Panc1 (cell line): ENCODE measurements around the gene FGFRL1. TPM values are rescaled to one million over a fixed set of nuclear protein-coding genes. Genes with fewer than 3 reads are reported as not detected.

ENCODE experiments used
- ATAC-seq: fragments of 200-7000 bp; cut with Tn5 transposase; 2 replicates; pipeline ENCODE4 v1.9.1; 2020; ENCODE audit warnings: mild to moderate bottlenecking, moderate library complexity
- BruUV-seq: library from RNA; stranded (reverse); fragments of 400-500 nt; replicated peaks from 2 replicates; lab custom pipeline; 2021; lab: Mats Ljungman, UMichigan
- CTCF ChIA-PET: fragments of 300-600 bp; sonication (Branson Sonifier 250); formaldehyde crosslinking; loops from one replicate; lab custom pipeline; 2022; ENCODE audit warnings: antibody characterized with exemption; lab: Charles Lee
- POLR2A ChIA-PET: fragments of 300-600 bp; sonication (Branson Sonifier 250); formaldehyde crosslinking; loops from one replicate; lab custom pipeline; 2022; ENCODE audit warnings: antibody characterized with exemption; lab: Charles Lee
- DNase-seq: peaks from one replicate; pipeline ENCODE4 v3.0.0-alpha.2; 2010; ENCODE audit warnings: low read depth, low spot score
- H3K27ac ChIP-seq: 2 replicates; pipeline ENCODE4 v1.5.1; 2011; ENCODE audit warnings: mild to moderate bottlenecking, low read length, inconsistent platforms
- H3K27me3 ChIP-seq: fragments of 200-500 bp; sonication (Bioruptor generic); 2 replicates; pipeline ENCODE4 v1.6.0; 2014; ENCODE audit warnings: low read length, inconsistent platforms; ENCODE audit not compliant: control insufficient read depth, insufficient read depth
- H3K36me3 ChIP-seq: fragments of 200-500 bp; sonication (Bioruptor generic); 2 replicates; pipeline ENCODE4 v1.5.1; 2014; ENCODE audit warnings: inconsistent platforms, mild to moderate bottlenecking, low read length, moderate library complexity; ENCODE audit not compliant: control insufficient read depth, insufficient read depth
- H3K4me1 ChIP-seq: 2 replicates; pipeline ENCODE4 v1.5.1; 2011; ENCODE audit warnings: inconsistent platforms, mild to moderate bottlenecking, low read length, moderate library complexity; ENCODE audit not compliant: control insufficient read depth, insufficient read depth
- H3K4me3 ChIP-seq, 2 experiments: 2 replicates each; pipeline ENCODE4 v1.5.1; 2011 to 2012; ENCODE audit warnings: low read depth in 2 of 2, low read length in 2 of 2, mild to moderate bottlenecking in 2 of 2, inconsistent platforms in 1 of 2, moderate library complexity in 1 of 2
- H3K9me3 ChIP-seq: fragments of 200-500 bp; sonication (Bioruptor generic); 2 replicates; pipeline ENCODE4 v1.5.1; 2014; ENCODE audit warnings: low read depth, mild to moderate bottlenecking, inconsistent platforms, low read length, moderate library complexity; ENCODE audit not compliant: control insufficient read depth, insufficient read depth
- CTCF ChIP-seq: fragments of 450-650 bp; IDR thresholded peaks from 2 replicates; pipeline ENCODE4 v1.5.1; 2017; ENCODE audit warnings: mild to moderate bottlenecking
- POLR2AphosphoS5 ChIP-seq: IDR thresholded peaks from 2 replicates; pipeline ENCODE4 v1.6.1; 2012; ENCODE audit warnings: mild to moderate bottlenecking, low read depth, low read length, moderate library complexity
- REST ChIP-seq, 2 experiments: IDR thresholded peaks; 2 replicates each; pipeline ENCODE4 v1.6.1; 2011 to 2012; ENCODE audit warnings: low read depth in 2 of 2, control low read depth in 1 of 2, low read length in 1 of 2, mild to moderate bottlenecking in 1 of 2, moderate library complexity in 1 of 2; ENCODE audit not compliant: insufficient read depth in 1 of 2
- SIN3A ChIP-seq: IDR thresholded peaks from 2 replicates; pipeline ENCODE4 v1.6.1; 2012; ENCODE audit warnings: low read depth, mild to moderate bottlenecking, low read length, moderate library complexity, borderline replicate concordance; ENCODE audit not compliant: insufficient read depth
- TCF7L2 ChIP-seq: IDR thresholded peaks from 2 replicates; pipeline ENCODE4 v1.6.1; 2011; ENCODE audit warnings: mild to moderate bottlenecking, low read depth, low read length, inconsistent platforms
- in situ Hi-C: cut with HindIII; loops from 2 replicates; pipeline ENCODE4 v1.10.0; 2016; ENCODE audit warnings: low sequenced_read_pairs, low pct_unique_long_range_greater_than_20kb
- intact Hi-C: fragments of 100-400 bp; cut with micrococcal nuclease; formaldehyde crosslinking; loops from one replicate; pipeline ENCODE4 v1.10.0; 2022; ENCODE audit not compliant: unreplicated experiment
- total RNA-seq: library from RNA; stranded (reverse); gene quantifications from one replicate; pipeline ENCODE4 v1.2.1, GENCODE V29; 2021; ENCODE audit not compliant: unreplicated experiment

Gene FGFRL1
- total RNA-seq, 1 experiment from 2014 or later, result 43.1 TPM

GRCh38 chr4:1049591-1049905, 38.1 kb downstream of the FGFRL1 start:
- POLR2A ChIA-PET, result no interaction called here
- in situ Hi-C loops, result no loop called here

GRCh38 chr4:1050486-1051213, 39.2 kb downstream of the FGFRL1 start:
- no peaks in the 10 kb centered on the region for H3K36me3 ChIP-seq
- POLR2A ChIA-PET, result no interaction called here
- TF ChIP-seq SIN3A (no peak), CTCF (no peak), TCF7L2 (no peak), REST (IDR thresholded peaks at IDR 0.05; ENCODE audit: insufficient read depth in 1 of 2, low read depth in 2 of 2, low read length in 1 of 2) (no peak), POLR2AphosphoS5 (no peak)
- DNase-seq, result no peak
- ATAC-seq, result no peak
- H3K27ac ChIP-seq, result no peak overlapping the region
- in situ Hi-C loops (no loop called here), intact Hi-C loops (no loop called here)
- no peak overlapping the region for H3K4me3 ChIP-seq
- BruUV-seq, result no TSS peak
- peaks cover 9% of the 10 kb centered on the region for H3K4me1 ChIP-seq
- H3K9me3 ChIP-seq, result no peaks in the 10 kb centered on the region
- no peaks in the 10 kb centered on the region for H3K27me3 ChIP-seq
- CTCF ChIA-PET, result interaction anchor here (1.1 kb wide), 1 partner anchor 106 kb away, joined by 4 read pairs; no protein-coding TSS in a partner anchor

More at GRCh38 chr4:1049591-1049905, 38.1 kb downstream of the FGFRL1 start:
- Histone ChIP-seq H3K9me3 (no peaks in the 10 kb centered on the region), H3K27me3 (no peaks in the 10 kb centered on the region), H3K4me3 (no peak overlapping the region), H3K36me3 (no peaks in the 10 kb centered on the region), H3K4me1 (peaks cover 20% of the 10 kb centered on the region), H3K27ac (no peak overlapping the region)
- DNase-seq (no peak), ATAC-seq (no peak)
- no TSS peak for BruUV-seq
- TF ChIP-seq POLR2AphosphoS5 (no peak), TCF7L2 (no peak), CTCF (no peak), SIN3A (no peak), REST (IDR thresholded peaks at IDR 0.05; ENCODE audit: insufficient read depth in 1 of 2, low read depth in 2 of 2, low read length in 1 of 2) (no peak)
- CTCF ChIA-PET, result no interaction called here
- intact Hi-C loops, result no loop called here
